ENCODE results near the gene MAP6.

GRCh38 chr11:75568616-75569219 is 100.1 kb downstream of the MAP6 start:
- no peak for TF ChIP-seq POLR2AphosphoS5 (IDR thresholded peaks at IDR 0.05)
- TF ChIP-seq CTCF (IDR thresholded peaks at IDR 0.05) = no peak
- no peak for TF ChIP-seq EP300 (IDR thresholded peaks at IDR 0.05)

Data from sigmoid colon (tissue), 4 donors.